Stimulated activated CD4-positive, alpha-beta T cell treated with anti-CD3 and anti-CD28 coated beads, Interleukin-1b, Interleukin-23, amount 100 ng/mL, for 1 hour (primary cell): ENCODE results near the gene DOCK11.
"Not testable (repeated sequence)": the region's sequence is repeated elsewhere in the genome, so short reads cannot be mapped to it uniquely, and the experiment has no call there.

Experiments
- DNase-seq, 2 donors: peaks; one replicate each; pipeline ENCODE4 v3.0.0-alpha.2; 2020; ENCODE audit warnings: low read depth in 2 of 2

DOCK11 gene

GRCh38 chrX:118495061-118495921 lies at the start of gene DOCK11:
Gene DOCK11, plus strand, starts transcription at chrX:118495815. Its CDS starts 157 bp downstream, at chrX:118495972.
- peak; percentile 38 to 67 for DNase-seq

- no peak for DNase-seq
Measured at GRCh38 chrX:118448273-118448783, 47.3 kb upstream of the DOCK11 start.

- DNase-seq: no peak
Measured at GRCh38 chrX:118455013-118455412, 40.6 kb upstream of the DOCK11 start.

- DNase-seq: no peak
Measured at GRCh38 chrX:118459494-118459893, 36.1 kb upstream of the DOCK11 start.

GRCh38 chrX:118464501-118464900 lies 31.1 kb upstream of the DOCK11 start:
- no peak for DNase-seq

- no peak for DNase-seq
Measured at GRCh38 chrX:118468122-118468521, 27.5 kb upstream of the DOCK11 start.

- not testable (repeated sequence) for DNase-seq
Measured at GRCh38 chrX:118470721-118471347, 24.8 kb upstream of the DOCK11 start.

GRCh38 chrX:118474586-118474985 lies 21.0 kb upstream of the DOCK11 start:
- no peak for DNase-seq

- no peak for DNase-seq
Measured at GRCh38 chrX:118475903-118476302, 19.7 kb upstream of the DOCK11 start.

GRCh38 chrX:118480172-118480571 lies 15.4 kb upstream of the DOCK11 start:
- DNase-seq: no peak

GRCh38 chrX:118482384-118482783 lies 13.2 kb upstream of the DOCK11 start:
- DNase-seq: not testable (repeated sequence)

GRCh38 chrX:118484216-118484903 lies 11.3 kb upstream of the DOCK11 start:
- no peak for DNase-seq

GRCh38 chrX:118486693-118487092 lies 8.9 kb upstream of the DOCK11 start:
- not testable (repeated sequence) for DNase-seq

GRCh38 chrX:118493016-118493415 lies 2.6 kb upstream of the DOCK11 start:
- no peak for DNase-seq

- no peak for DNase-seq
Measured at GRCh38 chrX:118493653-118494297, 1.8 kb upstream of the DOCK11 start.

GRCh38 chrX:118495958-118496762 lies 545 bp downstream of the DOCK11 start:
- peak; percentile 21 to 37 for DNase-seq

- no peak for DNase-seq
Measured at GRCh38 chrX:118496763-118497079, 1.1 kb downstream of the DOCK11 start.

GRCh38 chrX:118497180-118497818 lies 1.7 kb downstream of the DOCK11 start:
- no peak for DNase-seq

GRCh38 chrX:118498351-118498750 lies 2.7 kb downstream of the DOCK11 start:
- no peak for DNase-seq

- DNase-seq: no peak
Measured at GRCh38 chrX:118498755-118499154, 3.1 kb downstream of the DOCK11 start.

- no peak for DNase-seq
Measured at GRCh38 chrX:118499295-118499694, 3.7 kb downstream of the DOCK11 start.
